HEK293 (cell line): ENCODE data around the gene PPP2R2B.

ENCODE experiments used
- CTCF ChIA-PET: fragments of 350-600 bp; formaldehyde crosslinking; extraction: SDS; loops from one replicate; lab custom pipeline; 2021; ENCODE audit warnings: antibody characterized with exemption; lab: Yijun Ruan, JAX
- POLR2A ChIA-PET: fragments of 300-600 bp; formaldehyde crosslinking; extraction: SDS; loops from one replicate; lab custom pipeline; 2020; ENCODE audit warnings: antibody characterized with exemption, inconsistent platforms; lab: Yijun Ruan, JAX
- H3K27ac ChIP-seq: fragments of 200-500 bp; sonication (Bioruptor generic); 2 replicates; pipeline ENCODE4 v1.5.1; 2014; ENCODE audit warnings: low read depth, low read length, control low read depth, inconsistent platforms; ENCODE audit errors: extremely low read depth
- H3K36me3 ChIP-seq, 2 experiments: fragments of 200-500 bp in 1 of 2; sonication (Bioruptor generic) in 1 of 2; 1 replicate in 1 of 2; 2 replicates in 1 of 2; pipeline ENCODE4 v1.5.1; 2014 to 2017; ENCODE audit warnings: inconsistent platforms in 2 of 2, low read length in 2 of 2; ENCODE audit not compliant: control insufficient read depth in 2 of 2, insufficient read depth in 1 of 2
- H3K4me1 ChIP-seq: fragments of 200-500 bp; sonication (Bioruptor generic); 2 replicates; pipeline ENCODE4 v1.5.1; 2014; ENCODE audit warnings: mild to moderate bottlenecking, low read length, inconsistent platforms; ENCODE audit not compliant: control insufficient read depth, insufficient read depth
- H3K4me3 ChIP-seq: 2 replicates; pipeline ENCODE4 v1.5.1; 2011; ENCODE audit warnings: low read depth, mild to moderate bottlenecking, control low read depth, low read length, moderate library complexity
- H3K9me3 ChIP-seq: fragments of 200-500 bp; sonication (Bioruptor generic); 2 replicates; pipeline ENCODE4 v1.5.1; 2014; ENCODE audit warnings: low read depth, low read length, inconsistent platforms; ENCODE audit not compliant: control insufficient read depth, insufficient read depth
- GLI4 ChIP-seq: fragments of 450-650 bp; formaldehyde crosslinking; IDR thresholded peaks from 2 replicates; pipeline ENCODE4 v1.5.1; 2016; ENCODE audit warnings: missing biosample characterization, missing genetic modification characterization
- HOXD13 ChIP-seq: sonication (generic); formaldehyde crosslinking; IDR thresholded peaks from 2 replicates; pipeline ENCODE4 v1.8.0; 2022; ENCODE audit warnings: missing genetic modification reagents, borderline replicate concordance
- ZBTB10 ChIP-seq: fragments of 450-650 bp; formaldehyde crosslinking; IDR thresholded peaks from 2 replicates; pipeline ENCODE4 v1.5.1; 2016; ENCODE audit warnings: missing biosample characterization, missing genetic modification characterization
- ZBTB7A ChIP-seq: fragments of 450-650 bp; formaldehyde crosslinking; IDR thresholded peaks from 2 replicates; pipeline ENCODE4 v1.5.1; 2016; ENCODE audit warnings: low read depth, missing biosample characterization, missing genetic modification characterization
- ZFP69B ChIP-seq: fragments of 450-650 bp; formaldehyde crosslinking; IDR thresholded peaks from 2 replicates; pipeline ENCODE4 v1.5.1; 2016; ENCODE audit warnings: missing biosample characterization, missing genetic modification characterization
- ZNF2 ChIP-seq: fragments of 450-650 bp; formaldehyde crosslinking; IDR thresholded peaks from 2 replicates; pipeline ENCODE4 v1.5.1; 2016; ENCODE audit warnings: missing biosample characterization, missing genetic modification characterization
- ZNF324 ChIP-seq: fragments of 450-650 bp; formaldehyde crosslinking; IDR thresholded peaks from 2 replicates; pipeline ENCODE4 v1.5.1; 2016; ENCODE audit warnings: missing biosample characterization, missing genetic modification characterization
- ZNF398 ChIP-seq: fragments of 450-650 bp; formaldehyde crosslinking; IDR thresholded peaks from 2 replicates; pipeline ENCODE4 v1.5.1; 2017; ENCODE audit warnings: missing biosample characterization, missing genetic modification characterization
- ZNF473 ChIP-seq: fragments of 450-650 bp; formaldehyde crosslinking; IDR thresholded peaks from 2 replicates; pipeline ENCODE4 v1.5.1; 2017; ENCODE audit warnings: missing biosample characterization, missing genetic modification characterization
- ZNF549 ChIP-seq: fragments of 450-650 bp; IDR thresholded peaks from 2 replicates; pipeline ENCODE4 v1.5.1; 2018; ENCODE audit warnings: missing biosample characterization, missing genetic modification characterization, mild to moderate bottlenecking, inconsistent platforms, moderate library complexity
- ZNF624 ChIP-seq: fragments of 450-650 bp; formaldehyde crosslinking; IDR thresholded peaks from 2 replicates; pipeline ENCODE4 v1.5.1; 2017; ENCODE audit warnings: missing biosample characterization, missing genetic modification characterization
- ZNF629 ChIP-seq: fragments of 450-650 bp; formaldehyde crosslinking; IDR thresholded peaks from 2 replicates; pipeline ENCODE4 v1.5.1; 2017; ENCODE audit warnings: missing biosample characterization, missing genetic modification characterization
- ZNF692 ChIP-seq: fragments of 450-650 bp; formaldehyde crosslinking; IDR thresholded peaks from 2 replicates; pipeline ENCODE4 v1.5.1; 2016; ENCODE audit warnings: missing biosample characterization, missing genetic modification characterization
- ZNF76 ChIP-seq: fragments of 450-650 bp; formaldehyde crosslinking; IDR thresholded peaks from 2 replicates; pipeline ENCODE4; 2016; ENCODE audit warnings: low read depth, missing biosample characterization, missing genetic modification characterization, borderline replicate concordance
- ZSCAN18 ChIP-seq: fragments of 450-650 bp; formaldehyde crosslinking; IDR thresholded peaks from 2 replicates; pipeline ENCODE4 v1.5.1; 2016; ENCODE audit warnings: missing biosample characterization, missing genetic modification characterization
- TF ChIP-seq, protein P1 (sequence below): fragments of 450-650 bp; formaldehyde crosslinking; IDR thresholded peaks from 2 replicates; pipeline ENCODE4 v1.5.1; 2016; ENCODE audit warnings: missing biosample characterization, missing genetic modification characterization
- TF ChIP-seq, protein P2 (sequence below): fragments of 450-650 bp; formaldehyde crosslinking; IDR thresholded peaks from 2 replicates; pipeline ENCODE4 v1.5.1; 2016; ENCODE audit warnings: missing biosample characterization, missing genetic modification characterization, borderline replicate concordance
- TF ChIP-seq, protein P3 (sequence below): fragments of 450-650 bp; formaldehyde crosslinking; IDR thresholded peaks from 2 replicates; pipeline ENCODE4 v1.5.1; 2016; ENCODE audit warnings: missing biosample characterization, missing genetic modification characterization

Gene PPP2R2B

DNA sequence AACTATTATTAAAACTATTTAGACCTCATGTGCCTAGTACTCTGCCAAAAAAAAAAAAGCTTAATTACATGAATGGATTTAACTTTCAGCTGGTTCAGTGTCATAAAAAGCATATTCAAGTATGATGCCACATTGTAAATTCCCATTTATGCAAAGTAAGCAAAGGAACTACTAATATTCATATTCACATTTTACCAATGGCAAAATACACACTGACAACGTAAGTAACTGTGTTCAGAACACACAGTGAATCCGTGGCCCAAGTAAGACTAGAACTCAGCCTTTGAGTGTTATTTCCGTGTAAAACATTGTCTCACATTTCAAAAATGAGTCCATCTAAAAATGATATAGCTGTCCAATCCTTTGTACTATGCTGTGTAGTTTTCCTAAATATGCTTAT is 56.8 kb downstream of the PPP2R2B start:
- POLR2A ChIA-PET = no interaction called here

More for the DNA sequence above, 56.8 kb downstream of the PPP2R2B start:
- Histone ChIP-seq H3K27ac (no peak overlapping the region), H3K4me1 (no peaks in the 10 kb centered on the region), H3K36me3 (no peaks in the 10 kb centered on the region), H3K4me3 (no peak overlapping the region), H3K9me3 (no peaks in the 10 kb centered on the region)
- CTCF ChIA-PET = no interaction called here
- no peak for TF ChIP-seq ZNF629 (tag by site-specific recombination)
- TF ChIP-seq ZNF549 = no peak
- TF ChIP-seq ZNF473 (tag by site-specific recombination) = no peak
- TF ChIP-seq ZNF624 = no peak
- TF ChIP-seq ZNF2 = no peak
- TF ChIP-seq, protein P1, sequence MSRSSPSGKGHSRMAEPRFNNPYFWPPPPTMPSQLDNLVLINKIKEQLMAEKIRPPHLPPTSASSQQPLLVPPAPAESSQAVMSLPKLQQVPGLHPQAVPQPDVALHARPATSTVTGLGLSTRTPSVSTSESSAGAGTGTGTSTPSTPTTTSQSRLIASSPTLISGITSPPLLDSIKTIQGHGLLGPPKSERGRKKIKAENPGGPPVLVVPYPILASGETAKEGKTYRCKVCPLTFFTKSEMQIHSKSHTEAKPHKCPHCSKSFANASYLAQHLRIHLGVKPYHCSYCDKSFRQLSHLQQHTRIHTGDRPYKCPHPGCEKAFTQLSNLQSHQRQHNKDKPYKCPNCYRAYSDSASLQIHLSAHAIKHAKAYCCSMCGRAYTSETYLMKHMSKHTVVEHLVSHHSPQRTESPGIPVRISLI (tag by site-specific recombination) = no peak
- no peak for TF ChIP-seq ZNF398 (tag by site-specific recombination)
- TF ChIP-seq HOXD13 = no peak
- no peak for TF ChIP-seq ZNF76
- no peak for TF ChIP-seq ZSCAN18 (tag by site-specific recombination)
- TF ChIP-seq ZFP69B = no peak
- TF ChIP-seq ZNF324 (tag by site-specific recombination) = no peak
- no peak for TF ChIP-seq GLI4 (tag by site-specific recombination)
- no peak for TF ChIP-seq ZNF692
- TF ChIP-seq, protein P2, sequence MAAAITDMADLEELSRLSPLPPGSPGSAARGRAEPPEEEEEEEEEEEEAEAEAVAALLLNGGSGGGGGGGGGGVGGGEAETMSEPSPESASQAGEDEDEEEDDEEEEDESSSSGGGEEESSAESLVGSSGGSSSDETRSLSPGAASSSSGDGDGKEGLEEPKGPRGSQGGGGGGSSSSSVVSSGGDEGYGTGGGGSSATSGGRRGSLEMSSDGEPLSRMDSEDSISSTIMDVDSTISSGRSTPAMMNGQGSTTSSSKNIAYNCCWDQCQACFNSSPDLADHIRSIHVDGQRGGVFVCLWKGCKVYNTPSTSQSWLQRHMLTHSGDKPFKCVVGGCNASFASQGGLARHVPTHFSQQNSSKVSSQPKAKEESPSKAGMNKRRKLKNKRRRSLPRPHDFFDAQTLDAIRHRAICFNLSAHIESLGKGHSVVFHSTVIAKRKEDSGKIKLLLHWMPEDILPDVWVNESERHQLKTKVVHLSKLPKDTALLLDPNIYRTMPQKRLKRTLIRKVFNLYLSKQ (tag by site-specific recombination) = no peak
- TF ChIP-seq ZBTB7A = no peak
- TF ChIP-seq ZBTB10 (tag by site-specific recombination) = no peak
- TF ChIP-seq, protein P3, sequence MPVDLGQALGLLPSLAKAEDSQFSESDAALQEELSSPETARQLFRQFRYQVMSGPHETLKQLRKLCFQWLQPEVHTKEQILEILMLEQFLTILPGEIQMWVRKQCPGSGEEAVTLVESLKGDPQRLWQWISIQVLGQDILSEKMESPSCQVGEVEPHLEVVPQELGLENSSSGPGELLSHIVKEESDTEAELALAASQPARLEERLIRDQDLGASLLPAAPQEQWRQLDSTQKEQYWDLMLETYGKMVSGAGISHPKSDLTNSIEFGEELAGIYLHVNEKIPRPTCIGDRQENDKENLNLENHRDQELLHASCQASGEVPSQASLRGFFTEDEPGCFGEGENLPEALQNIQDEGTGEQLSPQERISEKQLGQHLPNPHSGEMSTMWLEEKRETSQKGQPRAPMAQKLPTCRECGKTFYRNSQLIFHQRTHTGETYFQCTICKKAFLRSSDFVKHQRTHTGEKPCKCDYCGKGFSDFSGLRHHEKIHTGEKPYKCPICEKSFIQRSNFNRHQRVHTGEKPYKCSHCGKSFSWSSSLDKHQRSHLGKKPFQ (tag by site-specific recombination) = no peak
